Astrocyte of the spinal cord (primary cell): ENCODE results near the gene DNMT3B.

Experiments
- DNase-seq: peaks from one replicate; pipeline ENCODE4 v3.0.0; 2011; ENCODE audit warnings: low read depth, low spot score
- H3K4me3 ChIP-seq: 2 replicates; pipeline ENCODE4 v1.5.1; 2011; ENCODE audit warnings: low read depth, mild to moderate bottlenecking, low read length, moderate library complexity
- in situ Hi-C: cut with HindIII; loops from 2 replicates; pipeline ENCODE4 v1.10.0; 2017; ENCODE audit warnings: low sequenced_read_pairs
- TF ChIP-seq, protein P1 (sequence below): IDR thresholded peaks from 2 replicates; pipeline ENCODE4 v1.5.1; 2012; ENCODE audit warnings: low read depth, mild to moderate bottlenecking, low read length, inconsistent platforms

Gene DNMT3B

DNA sequence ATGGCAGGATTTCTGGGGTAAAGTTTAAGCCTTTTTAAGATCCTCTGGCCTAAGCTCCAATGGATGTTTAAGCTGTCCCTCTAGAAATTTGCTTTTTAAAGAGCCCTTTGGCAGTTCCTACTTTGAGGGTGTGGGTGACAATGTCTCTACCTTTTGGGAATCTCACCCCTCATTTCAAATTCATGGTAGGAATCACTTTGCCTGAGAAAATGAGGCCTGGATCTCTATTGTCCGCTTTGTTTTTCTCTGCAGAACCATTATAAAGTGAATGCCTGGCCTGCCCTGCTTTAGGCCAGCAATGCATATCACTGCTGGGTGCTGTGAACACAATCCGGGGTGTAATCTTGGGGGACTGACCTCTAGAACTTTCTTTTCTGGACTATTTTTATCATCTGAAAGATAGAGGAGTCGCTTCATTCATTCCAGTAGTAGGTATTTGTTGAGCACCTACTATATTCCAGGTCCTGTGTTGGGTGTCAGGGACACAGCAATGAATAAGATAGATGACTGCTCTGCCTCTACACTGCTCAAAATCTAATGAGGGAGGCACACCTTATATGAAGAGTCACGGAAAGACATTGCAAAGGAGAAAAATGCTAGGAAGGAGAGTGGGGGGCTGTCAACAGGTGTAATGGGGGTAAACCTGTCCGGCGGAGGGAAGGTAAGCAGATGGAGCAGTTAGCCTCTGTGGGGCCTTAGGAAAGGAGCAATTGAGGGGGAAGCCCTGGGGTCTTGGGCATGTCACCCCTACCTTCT lies 10.3 kb upstream of the DNMT3B start:
- DNase-seq: no peak
- no peak overlapping the region for H3K4me3 ChIP-seq
- TF ChIP-seq, protein P1, sequence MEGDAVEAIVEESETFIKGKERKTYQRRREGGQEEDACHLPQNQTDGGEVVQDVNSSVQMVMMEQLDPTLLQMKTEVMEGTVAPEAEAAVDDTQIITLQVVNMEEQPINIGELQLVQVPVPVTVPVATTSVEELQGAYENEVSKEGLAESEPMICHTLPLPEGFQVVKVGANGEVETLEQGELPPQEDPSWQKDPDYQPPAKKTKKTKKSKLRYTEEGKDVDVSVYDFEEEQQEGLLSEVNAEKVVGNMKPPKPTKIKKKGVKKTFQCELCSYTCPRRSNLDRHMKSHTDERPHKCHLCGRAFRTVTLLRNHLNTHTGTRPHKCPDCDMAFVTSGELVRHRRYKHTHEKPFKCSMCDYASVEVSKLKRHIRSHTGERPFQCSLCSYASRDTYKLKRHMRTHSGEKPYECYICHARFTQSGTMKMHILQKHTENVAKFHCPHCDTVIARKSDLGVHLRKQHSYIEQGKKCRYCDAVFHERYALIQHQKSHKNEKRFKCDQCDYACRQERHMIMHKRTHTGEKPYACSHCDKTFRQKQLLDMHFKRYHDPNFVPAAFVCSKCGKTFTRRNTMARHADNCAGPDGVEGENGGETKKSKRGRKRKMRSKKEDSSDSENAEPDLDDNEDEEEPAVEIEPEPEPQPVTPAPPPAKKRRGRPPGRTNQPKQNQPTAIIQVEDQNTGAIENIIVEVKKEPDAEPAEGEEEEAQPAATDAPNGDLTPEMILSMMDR: no peak
- in situ Hi-C loops: no loop called here

DNA sequence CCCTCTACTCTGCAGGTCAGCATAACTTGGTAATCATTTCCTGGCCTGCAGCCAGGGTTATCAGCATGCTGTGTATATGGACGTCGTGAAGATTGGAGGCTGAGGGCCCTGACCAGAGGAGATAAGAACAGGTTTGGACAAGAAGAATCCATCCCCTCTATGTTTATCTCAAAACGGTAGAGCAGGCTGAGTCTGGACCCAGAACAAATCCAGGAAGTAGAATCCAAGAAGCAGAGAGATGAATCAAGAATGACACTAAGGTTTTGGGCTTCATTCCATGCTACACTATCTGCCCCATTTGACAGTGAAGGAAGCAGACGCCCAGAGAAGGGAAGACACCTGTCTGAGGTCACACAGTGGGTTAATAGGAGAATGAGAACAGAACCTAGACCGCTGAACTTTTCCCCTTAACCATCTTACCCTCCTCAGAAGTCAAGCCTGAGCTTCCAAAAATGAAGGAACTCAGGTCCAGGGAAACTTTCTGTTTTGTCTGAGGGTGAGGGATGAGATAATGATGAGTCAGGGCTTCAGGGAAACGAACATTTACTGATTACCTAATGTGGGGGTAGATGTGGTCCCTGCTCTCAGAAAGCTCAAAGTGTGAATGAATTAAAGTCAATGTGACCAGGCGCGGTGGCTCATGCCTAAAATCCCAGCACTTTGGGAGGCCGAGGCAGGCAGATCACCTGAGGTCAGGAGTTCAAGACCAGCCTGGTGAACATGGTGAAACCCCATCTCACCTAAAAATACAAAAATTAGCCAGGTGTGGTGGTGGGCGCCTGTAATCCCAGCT lies 9.5 kb upstream of the DNMT3B start:
- no peak overlapping the region for H3K4me3 ChIP-seq
- DNase-seq: peak; percentile 67
- in situ Hi-C loops: no loop called here
- TF ChIP-seq, protein P1: no peak

DNA sequence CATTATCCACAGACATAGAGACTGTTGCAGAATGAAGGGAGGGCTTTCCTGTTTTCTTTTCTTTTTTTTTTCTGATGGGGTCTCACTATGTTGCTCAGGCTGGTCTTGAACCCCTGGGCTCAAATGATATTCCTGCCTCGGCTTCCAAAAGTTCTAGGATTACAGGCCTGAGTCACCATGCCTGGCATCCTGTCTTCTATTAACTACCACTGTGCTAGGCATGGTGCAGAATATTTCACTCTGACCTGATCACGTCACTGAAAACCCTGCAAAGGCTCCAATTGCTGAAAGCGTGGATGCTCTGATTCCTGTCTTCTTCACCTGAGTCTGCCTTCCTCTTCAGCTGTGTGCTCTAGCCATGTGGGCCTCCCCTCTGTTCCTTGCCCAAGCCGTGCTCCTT lies 8.5 kb upstream of the DNMT3B start:
- H3K4me3 ChIP-seq: no peak overlapping the region
- in situ Hi-C loops: no loop called here
- TF ChIP-seq, protein P1: no peak
- peak; percentile 62 for DNase-seq

DNA sequence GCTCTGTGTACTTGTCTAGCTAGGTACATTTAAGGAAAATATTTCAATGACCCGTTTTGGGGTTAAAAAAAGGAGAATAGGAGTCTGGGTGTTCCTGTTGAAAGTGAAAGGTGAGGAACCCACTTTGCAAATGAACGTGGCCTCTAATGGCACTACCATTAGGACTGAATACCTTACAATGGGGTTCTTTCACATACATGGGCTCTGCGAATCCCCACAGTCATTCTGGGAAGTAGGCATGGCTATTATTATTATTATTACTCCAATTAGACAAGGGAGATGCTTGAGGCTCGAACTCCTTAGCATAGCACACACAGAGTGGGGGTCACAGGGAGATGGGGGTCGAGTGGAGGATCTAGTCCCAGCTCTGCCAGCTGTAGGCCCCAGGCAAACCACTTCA lies 6.0 kb upstream of the DNMT3B start:
- in situ Hi-C loops: no loop called here
- no peak overlapping the region for H3K4me3 ChIP-seq
- DNase-seq: no peak
- TF ChIP-seq, protein P1: no peak

DNA sequence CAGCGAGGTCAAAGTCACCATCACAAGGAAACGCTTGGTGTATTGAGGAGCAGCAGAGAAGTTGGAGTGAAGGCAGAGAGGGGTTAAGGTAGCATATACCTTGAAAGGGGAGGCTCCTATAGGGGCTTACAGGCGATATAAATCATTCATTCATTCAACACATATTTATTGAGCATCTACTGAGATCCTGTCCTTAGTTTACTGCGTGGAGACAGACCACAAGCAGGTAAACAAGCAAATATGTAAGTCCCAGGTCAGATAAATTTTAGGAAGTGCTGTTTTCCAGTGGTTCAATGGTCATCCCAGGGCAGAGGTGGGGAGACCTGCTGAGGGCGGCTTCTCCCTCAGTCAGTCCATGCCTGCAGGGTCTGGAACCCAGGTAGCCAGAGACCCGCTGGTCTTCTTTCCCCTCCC lies 761 bp upstream of the DNMT3B start:
- H3K4me3 ChIP-seq: peak overlapping the region; percentile 72
- TF ChIP-seq, protein P1: no peak
- in situ Hi-C loops: no loop called here
- DNase-seq: no peak

DNA sequence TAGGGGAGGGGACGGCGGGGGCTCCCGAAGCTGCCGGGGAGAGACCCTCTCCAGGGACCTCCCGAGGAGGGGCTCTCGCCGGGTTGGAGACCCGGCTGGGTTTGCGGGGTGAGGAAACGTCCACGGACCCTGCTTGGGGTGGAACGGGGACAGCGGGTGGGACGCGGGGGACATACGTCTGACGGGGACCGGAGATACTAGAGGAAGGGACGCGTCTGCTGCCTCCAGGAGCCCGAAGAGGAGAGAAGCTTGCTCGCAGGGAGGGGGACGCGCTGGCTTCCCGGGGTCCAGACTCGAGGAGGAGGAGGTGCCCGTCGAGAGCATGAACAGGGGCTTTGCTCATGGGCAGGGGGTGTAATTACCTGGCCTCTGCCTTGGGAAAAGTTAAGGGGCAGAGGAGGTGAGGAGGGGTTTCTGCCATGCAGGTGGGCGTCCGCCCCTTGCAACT lies 593 bp downstream of the DNMT3B start:
- no peak for DNase-seq
- in situ Hi-C loops: no loop called here
- TF ChIP-seq, protein P1: no peak
- peak overlapping the region; percentile 72 for H3K4me3 ChIP-seq
